ENCODE measurements around the gene PILRA. TPM values are rescaled to one million over a fixed set of nuclear protein-coding genes. Genes with fewer than 3 reads are reported as not detected.

Gene PILRA
- total RNA-seq, result 0.26 TPM in 1 of 2 replicates, not detected in the other

GRCh38 chr7:100373261-100373831 lies at the start of gene PILRA:
PILRA (plus strand) TSS chr7:100373487; CDS start chr7:100373657, 170 bp downstream.

GRCh38 chr7:100358027-100358856 lies 15.0 kb upstream of the PILRA start, which contains the start of gene PILRB:
PILRB (plus strand) TSS chr7:100358117; CDS start chr7:100358303, 186 bp downstream.

GRCh38 chr7:100428199-100428966 lies 55.1 kb downstream of the PILRA start, which contains the start of gene ZCWPW1:
ZCWPW1 (minus strand) TSS chr7:100428703; CDS start chr7:100420649, 8,054 bp downstream.

DNA sequence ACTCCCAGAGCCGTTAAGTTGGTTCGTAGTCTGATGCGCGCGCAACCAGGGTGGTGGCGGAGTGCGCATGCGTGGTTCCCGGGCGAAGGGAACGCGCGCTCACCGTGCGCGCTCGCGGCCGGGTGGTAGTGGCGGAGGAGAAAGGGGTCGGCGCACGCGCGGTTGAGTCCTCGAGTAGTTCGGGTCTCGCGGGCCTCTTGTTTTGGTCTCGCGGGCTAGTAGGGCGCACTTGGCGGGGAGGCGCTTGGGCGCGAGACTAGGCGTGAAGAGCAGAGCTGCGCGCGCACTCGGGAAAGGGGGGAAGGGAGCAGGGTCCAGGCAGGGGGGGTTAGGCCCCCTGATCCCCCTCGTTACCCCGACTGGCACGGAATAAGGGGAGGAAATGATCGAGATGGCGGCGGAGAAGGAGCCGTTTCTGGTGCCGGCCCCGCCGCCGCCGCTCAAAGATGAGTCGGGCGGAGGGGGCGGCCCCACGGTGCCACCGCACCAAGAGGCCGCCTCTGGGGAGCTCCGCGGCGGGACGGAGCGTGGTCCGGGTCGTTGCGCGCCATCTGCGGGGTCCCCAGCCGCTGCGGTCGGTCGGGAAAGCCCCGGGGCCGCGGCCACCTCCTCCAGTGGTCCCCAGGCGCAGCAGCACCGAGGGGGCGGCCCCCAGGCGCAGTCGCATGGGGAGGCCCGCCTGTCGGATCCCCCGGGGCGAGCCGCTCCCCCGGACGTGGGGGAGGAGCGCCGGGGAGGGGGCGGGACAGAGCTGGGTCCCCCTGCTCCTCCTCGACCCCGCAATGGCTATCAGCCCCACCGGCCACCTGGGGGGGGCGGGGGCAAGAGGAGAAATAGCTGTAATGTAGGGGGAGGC lies 56.6 kb downstream of the PILRA start, which contains the start of gene MEPCE:
TSS of gene MEPCE (plus strand) at position 195 of the 856 bp plus-strand sequence. CDS start at position 383, 188 bp downstream.

Other genes with a start within 250 kb of the PILRA start
- gene MBLAC1, start 246.5 kb upstream of the PILRA start, total RNA-seq, result 2.3 and 2.7 TPM in 2 replicates
- 52.0 and 57.4 TPM in 2 replicates for gene LAMTOR4, start 224.6 kb upstream of the PILRA start, total RNA-seq
- gene TRAPPC14, start 214.8 kb upstream of the PILRA start, total RNA-seq, result 4.8 and 10.7 TPM in 2 replicates
- gene GAL3ST4, start 204.9 kb upstream of the PILRA start, total RNA-seq, result 4.8 and 5.5 TPM in 2 replicates
- 1.0 and 1.6 TPM in 2 replicates for gene GPC2, start 196.1 kb upstream of the PILRA start, total RNA-seq
- gene STAG3, start 195.6 kb upstream of the PILRA start, total RNA-seq, result 0.99 and 2.2 TPM in 2 replicates
- gene PVRIG, start 153.5 kb upstream of the PILRA start, total RNA-seq, result not detected in 2 replicates
- not detected in 2 replicates for gene SPDYE3, start 65.8 kb upstream of the PILRA start, total RNA-seq
- 5.7 and 7.8 TPM in 2 replicates for gene PILRB, start 15.4 kb upstream of the PILRA start, total RNA-seq
- gene ZCWPW1, start 55.2 kb downstream of the PILRA start, total RNA-seq, result 1.0 and 1.4 TPM in 2 replicates
- gene MEPCE, start 56.3 kb downstream of the PILRA start, total RNA-seq, result 26.9 and 30.4 TPM in 2 replicates
- gene PPP1R35, start 63.0 kb downstream of the PILRA start, total RNA-seq, result 11.1 and 14.1 TPM in 2 replicates
- gene SPACDR, start 90.8 kb downstream of the PILRA start, total RNA-seq, result 0.65 and 0.96 TPM in 2 replicates
- 20.6 and 21.5 TPM in 2 replicates for gene TSC22D4, start 105.7 kb downstream of the PILRA start, total RNA-seq
- 1.4 and 2.3 TPM in 2 replicates for gene NYAP1, start 110.4 kb downstream of the PILRA start, total RNA-seq
- 5.6 and 6.9 TPM in 2 replicates for gene AGFG2, start 165.7 kb downstream of the PILRA start, total RNA-seq
- 0.13 TPM in 1 of 2 replicates, not detected in the other for gene SAP25, start 200.4 kb downstream of the PILRA start, total RNA-seq
- gene LRCH4, start 212.6 kb downstream of the PILRA start, total RNA-seq, result 9.7 and 11.7 TPM in 2 replicates
- gene FBXO24, start 212.8 kb downstream of the PILRA start, total RNA-seq, result 0.13 and 0.20 TPM in 2 replicates
- gene PCOLCE, start 228.9 kb downstream of the PILRA start, total RNA-seq, result 167 and 207 TPM in 2 replicates
- 9.8 and 10.2 TPM in 2 replicates for gene MOSPD3, start 239.1 kb downstream of the PILRA start, total RNA-seq

Data from smooth muscle cell of the pulmonary artery (primary cell).